Measurements from ENCODE around the gene FGF6. TPM values are rescaled to one million over a fixed set of nuclear protein-coding genes. Genes with fewer than 3 reads are reported as not detected.

The FGF6 gene
- total and polyA plus RNA-seq, 10 of the 15 experiments (the other 5 are each of a cell fraction or from before 2014, with no cell fraction given): not detected

DNA sequence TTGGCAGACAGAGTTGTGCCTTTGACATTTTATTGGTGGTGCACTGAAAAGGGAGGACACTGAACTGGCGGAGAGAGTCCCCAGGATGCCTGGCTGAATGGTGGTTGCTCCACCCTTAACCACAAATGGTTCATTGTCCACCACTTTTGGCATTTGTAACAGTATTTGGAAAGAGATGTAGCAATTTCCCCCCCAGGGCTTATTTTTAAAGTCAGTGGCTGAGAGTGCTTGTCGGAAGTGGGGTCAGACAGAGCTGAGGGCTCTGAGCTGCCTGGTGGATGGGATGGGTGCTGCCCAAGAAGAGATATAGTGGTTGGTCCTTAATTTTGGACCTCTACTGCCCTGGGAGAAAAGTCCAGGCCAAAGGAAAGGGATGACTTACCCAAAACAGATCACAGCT, 31.5 kb upstream of the FGF6 start (continued):
- TF ChIP-seq, protein P1, sequence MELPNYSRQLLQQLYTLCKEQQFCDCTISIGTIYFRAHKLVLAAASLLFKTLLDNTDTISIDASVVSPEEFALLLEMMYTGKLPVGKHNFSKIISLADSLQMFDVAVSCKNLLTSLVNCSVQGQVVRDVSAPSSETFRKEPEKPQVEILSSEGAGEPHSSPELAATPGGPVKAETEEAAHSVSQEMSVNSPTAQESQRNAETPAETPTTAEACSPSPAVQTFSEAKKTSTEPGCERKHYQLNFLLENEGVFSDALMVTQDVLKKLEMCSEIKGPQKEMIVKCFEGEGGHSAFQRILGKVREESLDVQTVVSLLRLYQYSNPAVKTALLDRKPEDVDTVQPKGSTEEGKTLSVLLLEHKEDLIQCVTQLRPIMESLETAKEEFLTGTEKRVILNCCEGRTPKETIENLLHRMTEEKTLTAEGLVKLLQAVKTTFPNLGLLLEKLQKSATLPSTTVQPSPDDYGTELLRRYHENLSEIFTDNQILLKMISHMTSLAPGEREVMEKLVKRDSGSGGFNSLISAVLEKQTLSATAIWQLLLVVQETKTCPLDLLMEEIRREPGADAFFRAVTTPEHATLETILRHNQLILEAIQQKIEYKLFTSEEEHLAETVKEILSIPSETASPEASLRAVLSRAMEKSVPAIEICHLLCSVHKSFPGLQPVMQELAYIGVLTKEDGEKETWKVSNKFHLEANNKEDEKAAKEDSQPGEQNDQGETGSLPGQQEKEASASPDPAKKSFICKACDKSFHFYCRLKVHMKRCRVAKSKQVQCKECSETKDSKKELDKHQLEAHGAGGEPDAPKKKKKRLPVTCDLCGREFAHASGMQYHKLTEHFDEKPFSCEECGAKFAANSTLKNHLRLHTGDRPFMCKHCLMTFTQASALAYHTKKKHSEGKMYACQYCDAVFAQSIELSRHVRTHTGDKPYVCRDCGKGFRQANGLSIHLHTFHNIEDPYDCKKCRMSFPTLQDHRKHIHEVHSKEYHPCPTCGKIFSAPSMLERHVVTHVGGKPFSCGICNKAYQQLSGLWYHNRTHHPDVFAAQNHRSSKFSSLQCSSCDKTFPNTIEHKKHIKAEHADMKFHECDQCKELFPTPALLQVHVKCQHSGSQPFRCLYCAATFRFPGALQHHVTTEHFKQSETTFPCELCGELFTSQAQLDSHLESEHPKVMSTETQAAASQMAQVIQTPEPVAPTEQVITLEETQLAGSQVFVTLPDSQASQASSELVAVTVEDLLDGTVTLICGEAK (IDR thresholded peaks at IDR 0.05; ENCODE audit: borderline replicate concordance): no peak
- no peak for TF ChIP-seq NFXL1 (IDR thresholded peaks at IDR 0.05; ENCODE audit: borderline replicate concordance)
- TF ChIP-seq, protein P2, sequence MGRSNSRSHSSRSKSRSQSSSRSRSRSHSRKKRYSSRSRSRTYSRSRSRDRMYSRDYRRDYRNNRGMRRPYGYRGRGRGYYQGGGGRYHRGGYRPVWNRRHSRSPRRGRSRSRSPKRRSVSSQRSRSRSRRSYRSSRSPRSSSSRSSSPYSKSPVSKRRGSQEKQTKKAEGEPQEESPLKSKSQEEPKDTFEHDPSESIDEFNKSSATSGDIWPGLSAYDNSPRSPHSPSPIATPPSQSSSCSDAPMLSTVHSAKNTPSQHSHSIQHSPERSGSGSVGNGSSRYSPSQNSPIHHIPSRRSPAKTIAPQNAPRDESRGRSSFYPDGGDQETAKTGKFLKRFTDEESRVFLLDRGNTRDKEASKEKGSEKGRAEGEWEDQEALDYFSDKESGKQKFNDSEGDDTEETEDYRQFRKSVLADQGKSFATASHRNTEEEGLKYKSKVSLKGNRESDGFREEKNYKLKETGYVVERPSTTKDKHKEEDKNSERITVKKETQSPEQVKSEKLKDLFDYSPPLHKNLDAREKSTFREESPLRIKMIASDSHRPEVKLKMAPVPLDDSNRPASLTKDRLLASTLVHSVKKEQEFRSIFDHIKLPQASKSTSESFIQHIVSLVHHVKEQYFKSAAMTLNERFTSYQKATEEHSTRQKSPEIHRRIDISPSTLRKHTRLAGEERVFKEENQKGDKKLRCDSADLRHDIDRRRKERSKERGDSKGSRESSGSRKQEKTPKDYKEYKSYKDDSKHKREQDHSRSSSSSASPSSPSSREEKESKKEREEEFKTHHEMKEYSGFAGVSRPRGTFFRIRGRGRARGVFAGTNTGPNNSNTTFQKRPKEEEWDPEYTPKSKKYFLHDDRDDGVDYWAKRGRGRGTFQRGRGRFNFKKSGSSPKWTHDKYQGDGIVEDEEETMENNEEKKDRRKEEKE (IDR thresholded peaks at IDR 0.05): no peak

DNA sequence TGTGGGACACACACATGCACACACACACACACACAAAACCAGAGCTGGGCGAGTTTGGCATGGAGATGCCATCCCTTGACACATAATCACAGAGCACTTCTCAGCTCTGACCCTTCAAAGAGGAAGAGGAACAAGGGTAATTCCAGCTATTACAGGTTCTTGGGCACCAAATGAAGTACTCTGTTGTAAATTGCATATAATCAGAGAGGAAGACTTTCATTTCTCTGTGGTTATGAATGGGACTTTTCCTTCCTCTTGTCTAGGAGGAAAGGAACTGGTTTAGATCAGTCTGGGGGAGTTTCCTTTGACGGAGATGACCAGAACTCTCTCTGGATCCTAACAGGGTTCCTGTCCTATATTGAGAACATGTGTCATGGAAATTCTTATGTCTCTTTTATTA, 26.4 kb upstream of the FGF6 start:
- Histone ChIP-seq H3K79me2 (ENCODE audit: control insufficient read depth, insufficient read depth, low read length) (no peaks in the 10 kb centered on the region), H3K27me3 (replicated peaks in 1 of 2; ENCODE audit: control insufficient read depth in 2 of 2, insufficient read depth in 2 of 2, low read length in 1 of 2) (no peaks in the 10 kb centered on the region; a peak in 1 of 4 replicates), H3K9me3 (replicated peaks; ENCODE audit: control insufficient read depth, insufficient read depth, low read length) (no peaks in the 10 kb centered on the region), H3K27ac (ENCODE audit: control insufficient read depth, insufficient read depth) (no peak overlapping the region), H3K9ac (ENCODE audit: control insufficient read depth, insufficient read depth, low read length) (no peak overlapping the region), H2AFZ (ENCODE audit: control insufficient read depth, low read depth, low read length) (no peak overlapping the region), H3K4me1 (ENCODE audit: control insufficient read depth, insufficient read depth, low read length) (no peaks in the 10 kb centered on the region), H3K36me3 (ENCODE audit: control insufficient read depth in 2 of 2, insufficient read depth in 2 of 2, low read length in 1 of 2) (no peaks in the 10 kb centered on the region), H3K4me2 (ENCODE audit: control insufficient read depth, insufficient read depth) (no peak overlapping the region), H3K4me3 (no peak overlapping the region), H4K20me1 (ENCODE audit: control insufficient read depth, insufficient read depth) (no peaks in the 10 kb centered on the region)
- POLR2A ChIA-PET: no interaction called here
- CTCF ChIA-PET: no interaction called here
- peak; percentile 60 for ATAC-seq
- SMC1A ChIA-PET (ENCODE audit: uncharacterized antibody, unreplicated experiment): no interaction called here
- 17% methylated on average over 2 of the region's 2 CpGs for WGBS (ENCODE audit: insufficient coverage, insufficient replicate concordance, low lambda C conversion rate, missing lambda C conversion rate)
- intact Hi-C loops (cut with micrococcal nuclease; ENCODE audit: unreplicated experiment) (no loop called here), in situ Hi-C loops (cut with MboI) (no loop called here)
- RAD21 ChIA-PET (ENCODE audit: unreplicated experiment): no interaction called here
- DNase-seq (ENCODE audit: low read depth, low spot score): peak; percentile 13
- BruUV-seq (replicated peaks): no TSS peak
- FAIRE-seq: no peak
- TF ChIP-seq IKZF1 (conservative IDR thresholded peaks at IDR 0.05) (peak; percentile 40; the same call in 1 of the 2 replicates), ETV6 (conservative IDR thresholded peaks at IDR 0.05 in 1 of 2, IDR thresholded peaks at IDR 0.05 in 1 of 2; ENCODE audit: borderline replicate concordance in 1 of 2, low read depth in 1 of 2) (peak in 1 of 2 experiments; percentile 43; a peak in 1 of 4 replicates), POLR2A (IDR thresholded peaks at IDR 0.05; ENCODE audit: low read depth, low read length) (no peak), BRCA1 (IDR thresholded peaks at IDR 0.05; ENCODE audit: low read depth, low read length) (no peak), SPI1 (IDR thresholded peaks at IDR 0.05; ENCODE audit: borderline replicate concordance, insufficient read depth, low read depth, low read length) (peak; percentile 39; the same call in 1 of the 2 replicates), NBN (IDR thresholded peaks at IDR 0.05) (no peak), ZNF384 (IDR thresholded peaks at IDR 0.05; ENCODE audit: borderline replicate concordance, low read depth, low read length) (no peak)
- TF ChIP-seq, protein P3, sequence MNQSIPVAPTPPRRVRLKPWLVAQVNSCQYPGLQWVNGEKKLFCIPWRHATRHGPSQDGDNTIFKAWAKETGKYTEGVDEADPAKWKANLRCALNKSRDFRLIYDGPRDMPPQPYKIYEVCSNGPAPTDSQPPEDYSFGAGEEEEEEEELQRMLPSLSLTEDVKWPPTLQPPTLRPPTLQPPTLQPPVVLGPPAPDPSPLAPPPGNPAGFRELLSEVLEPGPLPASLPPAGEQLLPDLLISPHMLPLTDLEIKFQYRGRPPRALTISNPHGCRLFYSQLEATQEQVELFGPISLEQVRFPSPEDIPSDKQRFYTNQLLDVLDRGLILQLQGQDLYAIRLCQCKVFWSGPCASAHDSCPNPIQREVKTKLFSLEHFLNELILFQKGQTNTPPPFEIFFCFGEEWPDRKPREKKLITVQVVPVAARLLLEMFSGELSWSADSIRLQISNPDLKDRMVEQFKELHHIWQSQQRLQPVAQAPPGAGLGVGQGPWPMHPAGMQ (IDR thresholded peaks at IDR 0.05; ENCODE audit: borderline replicate concordance): no peak
- TF ChIP-seq, protein P4, sequence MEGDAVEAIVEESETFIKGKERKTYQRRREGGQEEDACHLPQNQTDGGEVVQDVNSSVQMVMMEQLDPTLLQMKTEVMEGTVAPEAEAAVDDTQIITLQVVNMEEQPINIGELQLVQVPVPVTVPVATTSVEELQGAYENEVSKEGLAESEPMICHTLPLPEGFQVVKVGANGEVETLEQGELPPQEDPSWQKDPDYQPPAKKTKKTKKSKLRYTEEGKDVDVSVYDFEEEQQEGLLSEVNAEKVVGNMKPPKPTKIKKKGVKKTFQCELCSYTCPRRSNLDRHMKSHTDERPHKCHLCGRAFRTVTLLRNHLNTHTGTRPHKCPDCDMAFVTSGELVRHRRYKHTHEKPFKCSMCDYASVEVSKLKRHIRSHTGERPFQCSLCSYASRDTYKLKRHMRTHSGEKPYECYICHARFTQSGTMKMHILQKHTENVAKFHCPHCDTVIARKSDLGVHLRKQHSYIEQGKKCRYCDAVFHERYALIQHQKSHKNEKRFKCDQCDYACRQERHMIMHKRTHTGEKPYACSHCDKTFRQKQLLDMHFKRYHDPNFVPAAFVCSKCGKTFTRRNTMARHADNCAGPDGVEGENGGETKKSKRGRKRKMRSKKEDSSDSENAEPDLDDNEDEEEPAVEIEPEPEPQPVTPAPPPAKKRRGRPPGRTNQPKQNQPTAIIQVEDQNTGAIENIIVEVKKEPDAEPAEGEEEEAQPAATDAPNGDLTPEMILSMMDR (IDR thresholded peaks at IDR 0.05 in 2 of 3, conservative IDR thresholded peaks at IDR 0.05 in 1 of 3; ENCODE audit: control insufficient read depth in 2 of 3, extremely low read depth in 1 of 3, insufficient read depth in 1 of 3, low read depth in 3 of 3, low read length in 3 of 3): no peak

Measured in GM12878 (cell line).